ENCODE measurements around the gene STAB2.

DNA sequence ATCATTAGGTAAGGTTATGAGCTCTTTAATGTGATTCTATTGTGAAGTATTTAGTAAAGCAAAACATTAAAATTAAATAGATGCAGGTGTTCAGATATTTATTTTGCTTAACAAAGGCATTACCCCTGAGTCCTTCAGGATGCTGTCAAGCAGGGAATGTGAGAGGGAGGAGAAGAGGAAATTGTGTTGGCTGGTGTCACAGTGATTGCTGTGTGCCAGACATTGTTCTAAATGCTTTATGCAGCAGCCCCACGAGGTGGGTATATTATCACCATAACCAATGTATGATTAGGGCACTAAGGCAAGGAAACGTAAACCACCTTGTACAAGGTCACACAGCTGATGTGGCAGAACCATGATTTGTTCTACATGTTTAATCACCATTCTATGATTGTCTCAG lies 80.1 kb downstream of the STAB2 start:
- TF ChIP-seq CTCF (IDR thresholded peaks at IDR 0.05; ENCODE audit: low read length) (no peak), EZH2 (IDR thresholded peaks at IDR 0.05; ENCODE audit: borderline replicate concordance, low read length) (no peak)
